GDM1 (cell line): Measurements from ENCODE around the gene HSPA8.
"Not testable (repeated sequence)": the region's sequence is repeated elsewhere in the genome, so short reads cannot be mapped to it uniquely, and the experiment has no call there.

ENCODE experiments used
- DNase-seq: peaks from one replicate; lab custom pipeline; 2025; lab: John Stamatoyannopoulos, UW

HSPA8 gene

GRCh38 chr11:123061403-123062157, at the start of gene HSPA8:
HSPA8 (minus strand) TSS chr11:123062136; CDS start chr11:123061324, 812 bp downstream.
- DNase-seq: no peak

DNA sequence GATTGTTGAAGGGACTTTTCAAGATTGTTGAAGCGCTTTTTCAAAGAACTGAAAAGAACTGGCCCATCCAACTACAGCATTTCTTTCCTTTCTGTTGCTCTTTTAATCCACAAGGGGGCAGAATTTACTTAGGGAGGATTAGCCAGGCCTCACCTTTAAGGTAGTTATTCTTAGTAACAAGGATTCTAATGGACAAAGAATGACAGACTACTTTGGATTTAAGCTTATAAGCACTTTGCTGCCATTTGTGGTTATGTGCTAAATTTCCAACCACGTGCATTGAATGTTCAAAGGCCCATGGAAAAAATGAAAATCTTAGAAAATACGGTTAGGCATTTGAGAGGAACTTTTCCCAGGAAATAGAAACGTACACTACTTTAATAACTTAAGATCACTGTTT, 49.5 kb upstream of the HSPA8 start:
- DNase-seq: no peak

DNA sequence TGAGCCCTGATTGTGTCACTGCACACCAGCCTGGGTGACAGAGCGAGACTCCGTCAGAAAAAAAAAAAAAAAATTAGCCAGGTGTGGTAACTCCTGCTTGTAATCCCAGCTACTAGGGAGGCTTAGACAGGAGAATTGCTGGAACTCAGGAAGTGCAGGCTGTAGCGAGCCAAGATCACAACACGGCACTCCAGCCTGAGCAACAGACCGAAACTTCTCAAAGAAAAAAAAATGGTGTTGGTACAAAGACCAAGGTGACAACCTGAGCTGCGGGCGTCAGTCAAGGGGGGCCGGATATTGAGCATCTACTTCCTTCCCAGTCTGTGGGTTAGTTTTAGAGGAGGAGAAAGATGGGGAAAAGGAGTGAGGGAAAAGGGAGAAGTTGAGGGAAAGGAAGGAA, 48.5 kb upstream of the HSPA8 start:
- DNase-seq: no peak

DNA sequence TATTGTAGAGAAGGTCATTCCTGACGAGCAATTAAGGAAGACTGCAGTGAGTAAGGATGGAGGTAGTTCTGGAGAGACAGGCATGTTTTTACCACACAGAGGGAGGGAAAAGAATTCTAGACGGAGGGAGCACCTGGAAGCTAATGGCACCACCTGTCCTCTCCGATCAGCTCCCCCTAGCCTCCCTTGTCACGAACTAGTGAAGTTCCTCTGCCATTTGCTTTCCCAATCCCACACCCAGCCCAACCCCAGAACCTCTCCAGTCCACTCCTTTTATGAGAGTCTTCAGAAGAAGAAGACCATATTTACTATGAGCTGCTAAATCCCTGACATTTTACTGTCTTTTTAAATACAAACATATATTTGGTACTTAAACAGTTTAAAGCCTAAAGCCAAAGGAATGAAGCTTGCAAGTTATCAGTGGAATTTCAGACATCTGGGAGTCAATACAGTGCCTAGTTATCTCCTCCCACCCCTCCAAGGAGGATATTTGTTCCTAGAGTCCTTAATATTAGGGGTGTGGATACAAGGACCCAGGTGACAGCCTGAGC, 46.1 kb upstream of the HSPA8 start:
- no peak for DNase-seq

DNA sequence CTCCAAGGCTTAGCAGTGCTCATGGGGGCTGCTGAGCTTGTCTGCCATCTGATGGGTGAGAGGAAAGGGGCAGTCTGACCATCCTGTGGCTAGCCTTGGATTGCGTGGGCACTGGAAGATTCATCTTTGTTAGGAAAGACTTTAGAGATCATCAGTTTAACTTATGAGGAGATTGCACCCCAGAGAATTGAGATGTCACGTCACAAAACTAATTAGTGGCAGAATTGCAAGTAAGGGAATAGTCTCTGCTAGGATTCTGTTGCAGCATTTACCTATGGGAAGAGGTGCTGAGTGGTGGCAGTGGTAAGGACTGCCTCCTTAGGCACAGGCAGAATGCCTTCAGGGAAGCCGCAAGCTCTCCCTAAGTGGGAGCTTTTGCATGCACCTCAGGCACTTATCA, 42.8 kb upstream of the HSPA8 start:
- no peak for DNase-seq

DNA sequence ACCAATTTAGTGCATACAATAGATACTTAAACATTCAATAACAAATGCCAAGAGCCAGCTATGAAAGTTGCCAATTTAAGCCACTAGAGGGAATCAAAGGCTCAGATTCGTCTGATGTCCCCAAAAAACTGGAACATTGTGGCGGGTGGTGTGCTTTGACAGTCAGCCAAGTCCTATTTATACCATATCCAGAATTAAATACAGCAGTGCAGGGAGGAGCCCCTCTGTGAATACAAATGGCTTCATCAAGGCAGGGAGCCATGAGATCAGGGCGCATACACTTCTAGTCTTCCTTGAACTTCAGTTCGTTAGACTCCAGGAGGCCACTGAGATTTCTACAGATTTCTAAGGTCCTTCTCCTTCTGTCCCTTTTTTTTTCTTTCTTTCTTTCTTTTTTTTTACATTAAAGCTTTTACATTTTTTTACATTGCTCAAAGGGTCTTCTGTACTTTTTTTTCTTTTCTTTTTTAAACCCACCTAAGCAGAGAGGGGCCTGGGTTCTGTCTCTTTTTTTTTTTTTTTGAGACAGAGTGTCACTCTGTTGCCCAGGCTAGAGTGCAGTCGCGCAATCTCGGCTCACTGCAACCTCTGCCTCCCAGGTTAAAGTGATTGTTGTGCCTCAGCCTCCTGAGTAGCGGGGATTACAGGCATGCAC, 41.5 kb upstream of the HSPA8 start:
- no peak for DNase-seq

- DNase-seq: no peak
These were observed 38.6 kb upstream of the HSPA8 start for GRCh38 chr11:123100379-123101085.

DNA sequence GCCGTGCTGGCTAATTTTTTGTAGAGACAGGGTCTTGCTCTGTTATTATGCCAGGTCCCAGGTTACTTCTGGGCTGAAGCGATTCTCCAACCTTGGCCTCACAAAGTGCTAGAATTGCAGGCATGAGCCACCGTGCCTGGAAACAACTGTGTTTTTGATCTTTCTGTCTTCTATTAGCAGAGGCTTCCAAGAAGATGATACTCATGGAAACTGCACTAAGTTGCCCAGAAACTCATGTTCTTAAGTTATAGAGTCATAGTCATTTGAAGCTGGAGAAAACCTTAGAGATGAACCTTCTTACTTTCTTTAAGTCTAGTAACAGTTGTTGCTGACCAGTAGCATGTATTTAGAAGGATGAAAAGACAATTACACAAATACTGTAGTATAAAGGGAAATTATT, 37.1 kb upstream of the HSPA8 start:
- DNase-seq: no peak

- DNase-seq: no peak
These were observed 31.8 kb upstream of the HSPA8 start for GRCh38 chr11:123093739-123094138.

- no peak for DNase-seq
These were observed 29.6 kb upstream of the HSPA8 start for GRCh38 chr11:123091506-123091905.

DNA sequence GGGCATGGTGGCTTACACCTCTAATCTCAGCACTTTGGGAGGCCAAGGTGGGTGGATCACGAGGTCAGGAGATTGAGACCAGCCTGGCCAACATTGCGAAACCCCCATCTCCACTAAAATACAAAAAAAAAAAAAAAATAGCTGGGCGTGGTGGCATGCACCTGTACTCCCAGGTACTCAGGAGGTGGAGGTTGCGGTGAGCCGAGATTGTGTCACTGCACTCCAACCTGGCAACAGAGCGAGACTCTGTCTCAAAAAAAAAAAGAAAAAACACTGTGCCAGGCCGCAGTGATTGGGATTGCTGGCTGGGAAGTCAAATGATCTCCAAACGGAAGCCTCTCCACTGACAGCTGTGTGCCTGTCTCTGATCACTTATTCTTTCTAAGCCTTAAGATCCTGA, 28.2 kb upstream of the HSPA8 start:
- not testable (repeated sequence) for DNase-seq

- not testable (repeated sequence) for DNase-seq
These were observed 27.0 kb upstream of the HSPA8 start for GRCh38 chr11:123088896-123089295.

DNA sequence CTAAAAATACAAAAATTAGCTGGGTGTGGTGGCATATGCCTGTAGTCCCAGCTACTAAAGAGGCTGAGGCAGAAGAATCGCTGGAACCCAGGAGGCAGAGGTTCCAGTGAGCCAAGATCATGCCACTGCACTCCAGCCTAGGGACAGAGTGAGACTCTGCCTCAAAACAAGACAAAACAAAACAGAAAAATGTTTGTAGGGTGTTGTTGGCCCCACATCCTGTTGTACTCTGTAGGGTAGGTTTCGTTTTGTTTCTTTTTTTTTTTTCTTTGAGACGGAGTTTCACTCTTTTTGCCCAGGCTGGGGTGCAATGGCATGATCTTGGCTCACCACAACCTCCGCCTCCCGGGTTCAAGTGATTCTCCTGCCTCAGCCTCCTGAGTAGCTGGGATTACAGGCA, 25.7 kb upstream of the HSPA8 start:
- DNase-seq: not testable (repeated sequence)

DNA sequence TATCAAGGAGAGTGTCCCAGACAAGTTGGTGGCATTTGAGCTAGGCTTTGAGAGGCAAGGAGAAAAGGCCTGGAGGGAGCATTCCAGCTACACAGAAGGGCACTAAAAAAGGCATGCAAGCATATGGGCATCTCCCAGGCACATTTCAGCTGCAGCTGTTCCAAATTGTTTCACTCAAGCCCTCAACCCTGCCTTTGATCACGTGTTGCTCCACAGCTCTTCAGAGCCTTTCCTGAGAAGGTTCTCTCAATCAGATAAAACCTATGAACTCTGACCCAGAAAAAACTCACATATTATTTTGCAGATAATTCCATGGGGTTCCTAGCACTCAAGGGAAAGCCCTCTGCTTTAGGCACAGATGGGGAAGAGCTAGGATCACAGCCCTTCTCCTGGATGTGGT, 24.4 kb upstream of the HSPA8 start:
- DNase-seq: no peak

DNA sequence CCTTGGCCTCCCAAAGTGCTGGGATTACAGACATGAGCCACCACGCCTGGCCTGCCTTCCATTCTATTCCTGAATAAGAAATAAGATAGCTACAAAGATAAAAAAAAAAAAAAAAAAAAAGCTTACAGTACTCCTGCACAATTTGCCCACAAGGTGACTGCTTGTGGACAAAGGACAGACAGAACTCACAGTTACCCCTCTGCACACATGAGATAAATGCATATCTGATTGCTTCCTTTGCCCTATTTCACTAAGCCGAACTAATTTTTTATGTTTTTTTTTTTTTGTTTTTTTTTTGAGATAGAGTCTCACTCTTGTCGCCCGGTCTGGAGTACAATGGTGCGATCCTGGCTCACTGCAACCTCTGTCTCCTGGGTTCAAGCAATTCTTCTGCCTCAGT, 23.6 kb upstream of the HSPA8 start:
- no peak for DNase-seq

- DNase-seq: no peak
These were observed 22.5 kb upstream of the HSPA8 start for GRCh38 chr11:123084454-123084853.

DNA sequence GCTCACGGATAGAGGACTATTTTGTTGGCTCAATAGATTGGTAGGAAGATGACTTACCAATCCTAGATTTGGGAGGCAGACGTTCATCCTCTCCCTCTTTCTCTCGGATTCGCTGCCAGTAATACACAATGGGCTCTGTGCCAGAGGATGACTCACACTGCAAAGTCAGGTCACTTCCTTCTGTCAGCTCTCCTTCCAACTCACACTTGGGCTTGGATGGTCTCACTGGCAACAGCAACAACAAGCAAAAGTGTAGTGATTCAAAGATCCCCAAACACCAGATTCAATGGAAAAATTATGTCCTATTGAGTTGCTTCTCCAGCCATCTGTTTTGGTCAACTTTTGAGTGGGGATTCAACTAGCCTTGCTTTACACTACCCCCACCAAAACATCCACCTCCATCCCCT, 21.7 kb upstream of the HSPA8 start:
- peak; percentile 4 for DNase-seq

DNA sequence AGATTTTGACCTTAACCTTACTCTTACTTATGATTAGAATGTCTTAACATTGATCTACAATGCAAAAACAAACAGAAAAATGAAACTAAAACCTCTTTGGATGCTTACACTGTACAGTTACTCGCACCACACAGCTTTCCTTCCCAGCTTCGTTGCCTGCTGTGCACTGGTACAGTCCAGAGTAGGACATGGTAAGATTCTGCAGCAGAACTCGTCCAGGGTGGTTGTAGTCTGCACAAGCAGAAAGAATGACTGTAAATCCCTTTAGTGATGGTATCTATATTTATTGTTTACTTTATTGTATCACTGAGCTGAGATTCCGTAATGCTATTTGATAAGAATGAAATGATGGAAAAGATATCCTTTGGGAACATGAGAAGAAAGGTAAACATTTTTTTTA, 21.0 kb upstream of the HSPA8 start:
- no peak for DNase-seq

DNA sequence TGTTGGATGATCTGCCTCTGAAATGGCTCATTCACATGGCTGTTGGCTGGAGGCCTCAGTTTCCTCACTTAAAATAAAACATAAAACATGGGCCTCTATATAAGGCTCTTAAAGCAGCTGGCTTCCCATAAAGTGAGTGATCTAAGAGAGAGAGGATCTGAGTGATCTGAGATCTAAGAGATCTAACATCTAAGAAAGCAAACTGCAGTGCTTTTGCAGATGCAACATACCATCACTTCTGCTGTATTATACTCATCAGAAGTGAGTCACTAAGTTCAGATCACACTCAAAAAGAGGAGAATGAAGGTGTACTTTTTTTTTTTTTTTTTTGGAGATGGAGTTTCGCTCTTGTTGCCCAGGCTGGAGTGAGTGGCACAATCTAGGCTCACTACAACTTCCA, 18.1 kb upstream of the HSPA8 start:
- no peak for DNase-seq

DNA sequence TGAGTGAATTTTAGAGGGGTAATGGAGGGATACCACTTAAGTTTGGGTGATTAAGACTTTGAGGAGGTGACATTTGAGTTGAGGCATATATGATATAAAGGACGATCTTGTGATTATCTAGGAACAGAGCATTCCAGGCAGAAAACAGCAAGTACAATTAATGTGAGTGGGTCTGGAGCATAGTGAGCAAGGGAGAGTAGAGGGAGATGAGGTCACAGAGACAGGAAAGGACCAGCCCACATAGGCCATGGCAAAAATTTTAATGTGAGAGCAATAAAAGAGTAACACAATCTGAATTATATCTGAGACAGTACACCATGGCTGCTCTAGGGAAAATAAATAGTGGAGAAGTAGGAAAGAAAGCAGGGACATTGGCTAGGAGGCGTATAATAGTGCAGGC, 14.5 kb upstream of the HSPA8 start:
- DNase-seq: no peak

DNA sequence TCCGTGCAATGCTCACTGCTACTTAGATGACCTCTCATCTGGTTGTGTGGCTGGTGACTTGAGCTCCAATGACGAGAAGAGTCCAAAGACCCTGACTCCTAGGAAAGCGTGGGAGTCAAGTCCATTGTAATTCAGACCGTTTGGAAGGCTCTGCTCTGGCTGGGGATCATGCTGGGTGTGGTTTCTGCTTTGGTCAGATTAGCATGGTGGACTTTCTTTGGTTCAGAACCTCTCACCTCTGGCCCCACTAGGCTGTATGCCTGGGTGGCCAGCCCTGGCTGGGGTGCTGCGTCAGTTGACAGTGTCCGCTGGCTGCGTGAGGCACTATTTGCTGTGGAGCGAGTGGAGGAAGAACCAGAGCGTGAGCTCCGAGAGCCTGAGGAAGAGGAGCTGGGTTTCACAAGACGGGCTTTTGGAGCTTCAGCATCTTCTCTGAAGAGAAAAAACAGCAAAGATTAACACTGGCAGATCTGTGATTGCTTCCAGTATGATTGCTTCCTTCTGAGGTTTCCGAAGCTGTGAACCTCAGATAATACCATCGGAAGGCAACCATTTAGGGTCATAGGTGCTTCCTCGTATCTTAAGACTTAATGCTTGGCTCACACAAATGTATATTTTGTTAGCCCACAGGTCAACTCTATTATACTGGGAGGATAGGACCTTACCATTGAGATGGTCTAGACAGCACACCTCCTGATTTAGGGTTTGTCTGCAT, 11.6 kb upstream of the HSPA8 start:
- DNase-seq: no peak

GRCh38 chr11:123072762-123073161, 10.8 kb upstream of the HSPA8 start:
- DNase-seq: no peak
